Neural cell (in vitro differentiated cells): ENCODE measurements around the gene ACAA1. TPM values are rescaled to one million over a fixed set of nuclear protein-coding genes. Genes with fewer than 3 reads are reported as not detected.

Experiments used
- H2AFZ ChIP-seq: fragments of 200-600, 300-800 bp; sonication (generic), shearing (Covaris generic); 2 replicates; pipeline ENCODE4 v1.6.0; 2014; ENCODE audit warnings: low read depth, mild to moderate bottlenecking, antibody characterized with exemption, low read length, moderate library complexity
- H3F3A ChIP-seq: fragments of 200-600 bp; shearing (Covaris generic); 2 replicates; pipeline ENCODE4 v1.6.1; 2016; ENCODE audit warnings: mild to moderate bottlenecking, moderate library complexity, mixed read lengths, antibody characterized with exemption, low read length; ENCODE audit not compliant: insufficient read depth, poor library complexity, severe bottlenecking
- H3K27ac ChIP-seq: fragments of 200-600, 300-800 bp; sonication (generic), shearing (Covaris generic); 2 replicates; pipeline ENCODE4 v1.5.1; 2014; ENCODE audit warnings: mild to moderate bottlenecking, low read length, moderate library complexity
- H3K27me3 ChIP-seq: fragments of 300-800, 200-600 bp; sonication (generic), shearing (Covaris generic); 2 replicates; pipeline ENCODE4 v1.6.0; 2014; ENCODE audit warnings: mild to moderate bottlenecking, low read depth, low read length, moderate library complexity; ENCODE audit not compliant: insufficient read depth
- H3K36me3 ChIP-seq: fragments of 300-800, 200-600 bp; sonication (generic), shearing (Covaris generic); 2 replicates; pipeline ENCODE4 v1.5.1; 2014; ENCODE audit warnings: mild to moderate bottlenecking, antibody characterized with exemption, low read length, moderate library complexity; ENCODE audit not compliant: insufficient read depth
- H3K4me2 ChIP-seq: fragments of 300-800, 200-600 bp; sonication (generic), shearing (Covaris generic); 2 replicates; pipeline ENCODE4 v1.6.0; 2014; ENCODE audit warnings: mild to moderate bottlenecking, low read length
- H3K4me3 ChIP-seq: fragments of 300-800, 200-600 bp; sonication (generic), shearing (Covaris generic); 2 replicates; pipeline ENCODE4 v1.5.1; 2014; ENCODE audit warnings: mild to moderate bottlenecking, low read length, moderate library complexity
- H3K79me2 ChIP-seq: fragments of 200-600 bp; shearing (Covaris generic); replicated peaks from 2 replicates; pipeline ENCODE4 v1.6.0; 2014; ENCODE audit warnings: mild to moderate bottlenecking, low read length, moderate library complexity; ENCODE audit not compliant: insufficient read depth
- H3K9ac ChIP-seq: fragments of 300-800, 200-600 bp; sonication (generic), shearing (Covaris generic); 2 replicates; pipeline ENCODE4 v1.6.1; 2016; ENCODE audit warnings: mild to moderate bottlenecking, low read length, mixed read lengths
- H3K9me2 ChIP-seq: fragments of 200-600 bp; shearing (Covaris generic); 2 replicates; pipeline ENCODE4 v1.6.1; 2016; ENCODE audit warnings: mild to moderate bottlenecking, low read length, mixed read lengths; ENCODE audit not compliant: insufficient read depth
- H3K9me3 ChIP-seq: fragments of 200-600, 300-800 bp; sonication (generic), shearing (Covaris generic); 2 replicates; pipeline ENCODE4 v1.6.1; 2016; ENCODE audit warnings: mild to moderate bottlenecking, mixed run types, low read length, moderate library complexity, mixed read lengths
- H4K20me1 ChIP-seq: fragments of 200-600 bp; shearing (Covaris generic); 2 replicates; pipeline ENCODE4 v1.6.1; 2016; ENCODE audit warnings: mild to moderate bottlenecking, mixed run types; ENCODE audit not compliant: insufficient read depth
- CTCF ChIP-seq: fragments of 450-650 bp; IDR thresholded peaks from 2 replicates; pipeline ENCODE4 v1.5.1; 2014; ENCODE audit warnings: antibody characterized with exemption, mild to moderate bottlenecking, moderate library complexity; ENCODE audit not compliant: poor library complexity, severe bottlenecking
- EP300 ChIP-seq: fragments of 450-650 bp; conservative IDR thresholded peaks from 2 replicates; pipeline ENCODE4 v1.6.1; 2014; ENCODE audit warnings: antibody characterized with exemption, mild to moderate bottlenecking, moderate library complexity; ENCODE audit not compliant: poor library complexity, severe bottlenecking
- EZH2 ChIP-seq: fragments of 200-600, 300-800 bp; shearing (Covaris generic), sonication (generic); IDR thresholded peaks from 2 replicates; pipeline ENCODE4 v1.6.1; 2014; ENCODE audit warnings: antibody characterized with exemption, low read length, borderline replicate concordance, mild to moderate bottlenecking; ENCODE audit not compliant: insufficient read depth, poor library complexity, severe bottlenecking
- MXI1 ChIP-seq: fragments of 450-650 bp; conservative IDR thresholded peaks from 2 replicates; pipeline ENCODE4 v1.6.1; 2014; ENCODE audit warnings: antibody characterized with exemption, mild to moderate bottlenecking; ENCODE audit not compliant: poor library complexity, severe bottlenecking
- POLR2AphosphoS5 ChIP-seq: IDR thresholded peaks from 2 replicates; pipeline ENCODE4 v1.6.1; 2012
- RAD21 ChIP-seq: fragments of 450-650 bp; conservative IDR thresholded peaks from 2 replicates; pipeline ENCODE4 v1.6.1; 2014; ENCODE audit warnings: antibody characterized with exemption, mild to moderate bottlenecking, moderate library complexity
- SMC3 ChIP-seq: fragments of 450-650 bp; conservative IDR thresholded peaks from 2 replicates; pipeline ENCODE4 v1.6.1; 2014; ENCODE audit warnings: antibody characterized with exemption, mild to moderate bottlenecking, moderate library complexity; ENCODE audit not compliant: poor library complexity
- TAF1 ChIP-seq: IDR thresholded peaks from 2 replicates; pipeline ENCODE4 v1.6.1; 2012; ENCODE audit warnings: low read depth
- polyA plus RNA-seq: library from polyadenylated mRNA; depleted of rRNA; stranded (reverse); fragments of >200 nt; gene quantifications from 2 replicates; pipeline ENCODE4 v1.2.3, GENCODE V29; 2014
- TF ChIP-seq, protein P1 (sequence below): IDR thresholded peaks from 2 replicates; pipeline ENCODE4 v1.6.1; 2012; ENCODE audit warnings: borderline replicate concordance

The ACAA1 gene
- polyA plus RNA-seq, 1 donor from 2014 or later, result 59.1 TPM

- H3K9me3 ChIP-seq, result no peaks in the 10 kb centered on the region
- TF ChIP-seq RAD21, result no peak
- no peak for TF ChIP-seq EP300
- no peak for TF ChIP-seq EZH2
- TF ChIP-seq SMC3, result no peak
- TF ChIP-seq MXI1, result no peak
- TF ChIP-seq, protein P1, sequence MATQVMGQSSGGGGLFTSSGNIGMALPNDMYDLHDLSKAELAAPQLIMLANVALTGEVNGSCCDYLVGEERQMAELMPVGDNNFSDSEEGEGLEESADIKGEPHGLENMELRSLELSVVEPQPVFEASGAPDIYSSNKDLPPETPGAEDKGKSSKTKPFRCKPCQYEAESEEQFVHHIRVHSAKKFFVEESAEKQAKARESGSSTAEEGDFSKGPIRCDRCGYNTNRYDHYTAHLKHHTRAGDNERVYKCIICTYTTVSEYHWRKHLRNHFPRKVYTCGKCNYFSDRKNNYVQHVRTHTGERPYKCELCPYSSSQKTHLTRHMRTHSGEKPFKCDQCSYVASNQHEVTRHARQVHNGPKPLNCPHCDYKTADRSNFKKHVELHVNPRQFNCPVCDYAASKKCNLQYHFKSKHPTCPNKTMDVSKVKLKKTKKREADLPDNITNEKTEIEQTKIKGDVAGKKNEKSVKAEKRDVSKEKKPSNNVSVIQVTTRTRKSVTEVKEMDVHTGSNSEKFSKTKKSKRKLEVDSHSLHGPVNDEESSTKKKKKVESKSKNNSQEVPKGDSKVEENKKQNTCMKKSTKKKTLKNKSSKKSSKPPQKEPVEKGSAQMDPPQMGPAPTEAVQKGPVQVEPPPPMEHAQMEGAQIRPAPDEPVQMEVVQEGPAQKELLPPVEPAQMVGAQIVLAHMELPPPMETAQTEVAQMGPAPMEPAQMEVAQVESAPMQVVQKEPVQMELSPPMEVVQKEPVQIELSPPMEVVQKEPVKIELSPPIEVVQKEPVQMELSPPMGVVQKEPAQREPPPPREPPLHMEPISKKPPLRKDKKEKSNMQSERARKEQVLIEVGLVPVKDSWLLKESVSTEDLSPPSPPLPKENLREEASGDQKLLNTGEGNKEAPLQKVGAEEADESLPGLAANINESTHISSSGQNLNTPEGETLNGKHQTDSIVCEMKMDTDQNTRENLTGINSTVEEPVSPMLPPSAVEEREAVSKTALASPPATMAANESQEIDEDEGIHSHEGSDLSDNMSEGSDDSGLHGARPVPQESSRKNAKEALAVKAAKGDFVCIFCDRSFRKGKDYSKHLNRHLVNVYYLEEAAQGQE, result no peak
- TF ChIP-seq POLR2AphosphoS5, result no peak
- no peak for TF ChIP-seq TAF1
- TF ChIP-seq CTCF, result no peak
- no peaks in the 10 kb centered on the region for H3K79me2 ChIP-seq
- peaks cover 5% of the 10 kb centered on the region for H3K36me3 ChIP-seq
- no peaks in the 10 kb centered on the region for H3F3A ChIP-seq
- no peaks in the 10 kb centered on the region for H3K27me3 ChIP-seq
- no peaks in the 10 kb centered on the region for H4K20me1 ChIP-seq
- H3K4me3 ChIP-seq, result no peak overlapping the region
- H3K9me2 ChIP-seq, result no peaks in the 10 kb centered on the region
- no peak overlapping the region for H3K9ac ChIP-seq
- H3K27ac ChIP-seq, result no peak overlapping the region
- H2AFZ ChIP-seq, result no peak overlapping the region
- no peak overlapping the region for H3K4me2 ChIP-seq
These were observed 7.9 kb downstream of the ACAA1 start for GRCh38 chr3:38129058-38129457.

GRCh38 chr3:38128303-38128655 lies 8.6 kb downstream of the ACAA1 start:
- no peak overlapping the region for H3K27ac ChIP-seq
- H3K9me3 ChIP-seq, result no peaks in the 10 kb centered on the region
- H3K4me2 ChIP-seq, result no peak overlapping the region
- no peak for TF ChIP-seq EP300
- H3K36me3 ChIP-seq, result peaks cover 5% of the 10 kb centered on the region
- no peaks in the 10 kb centered on the region for H3K79me2 ChIP-seq
- no peak overlapping the region for H2AFZ ChIP-seq
- no peaks in the 10 kb centered on the region for H4K20me1 ChIP-seq
- H3F3A ChIP-seq, result no peaks in the 10 kb centered on the region
- no peak overlapping the region for H3K4me3 ChIP-seq
- H3K9ac ChIP-seq, result no peak overlapping the region
- H3K27me3 ChIP-seq, result no peaks in the 10 kb centered on the region
- no peaks in the 10 kb centered on the region for H3K9me2 ChIP-seq

- no peaks in the 10 kb centered on the region for H3K9me2 ChIP-seq
- H3K79me2 ChIP-seq, result no peaks in the 10 kb centered on the region
- H3K27me3 ChIP-seq, result no peaks in the 10 kb centered on the region
- H3K9ac ChIP-seq, result no peak overlapping the region
- H3K4me2 ChIP-seq, result no peak overlapping the region
- no peaks in the 10 kb centered on the region for H3F3A ChIP-seq
- no peak overlapping the region for H3K4me3 ChIP-seq
- no peaks in the 10 kb centered on the region for H3K9me3 ChIP-seq
- H3K36me3 ChIP-seq, result peaks cover 5% of the 10 kb centered on the region
- H3K27ac ChIP-seq, result no peak overlapping the region
- no peak overlapping the region for H2AFZ ChIP-seq
- H4K20me1 ChIP-seq, result no peaks in the 10 kb centered on the region
- TF ChIP-seq SMC3 (no peak), TAF1 (no peak), POLR2AphosphoS5 (no peak), RAD21 (no peak), EZH2 (no peak), EP300 (no peak), CTCF (no peak), MXI1 (no peak)
- TF ChIP-seq, protein P1, result no peak
These were observed 9.2 kb downstream of the ACAA1 start for GRCh38 chr3:38127611-38128302.
